Measurements from ENCODE around the gene FANCC. TPM values are rescaled to one million over a fixed set of nuclear protein-coding genes. Genes with fewer than 3 reads are reported as not detected.
A peak's percentile ranks its signal among the peaks of the same experiment; 100 is the strongest.

Gene FANCC
- total and polyA plus RNA-seq, 2 of the 13 experiments (the other 11 are each of a cell fraction or from before 2014, with no cell fraction given) = 7.4 to 8.6 TPM

GRCh38 chr9:95282332-95282731 lies 35.2 kb downstream of the FANCC start (continued):
- no peak for TF ChIP-seq SPEN (CRISPR knock-in tag; IDR thresholded peaks at IDR 0.05; ENCODE audit: low read depth)
- 0 out of 2 replicates have a peak, but pooled peaks have one; percentile 29 for TF ChIP-seq PAXIP1 (CRISPR knock-in tag; conservative IDR thresholded peaks at IDR 0.05)
- TF ChIP-seq ZBTB38 (CRISPR knock-in tag; IDR thresholded peaks at IDR 0.05) = no peak
- peak; percentile 40 for TF ChIP-seq HNF4A (CRISPR knock-in tag; IDR thresholded peaks at IDR 0.05)
- peak; percentile 68; the same call in 1 of the 2 replicates for TF ChIP-seq SIX1 (CRISPR knock-in tag; IDR thresholded peaks at IDR 0.05; ENCODE audit: borderline replicate concordance)
- TF ChIP-seq FOXA3 (CRISPR knock-in tag; IDR thresholded peaks at IDR 0.05) = peak; percentile 70
- TF ChIP-seq, protein P1, sequence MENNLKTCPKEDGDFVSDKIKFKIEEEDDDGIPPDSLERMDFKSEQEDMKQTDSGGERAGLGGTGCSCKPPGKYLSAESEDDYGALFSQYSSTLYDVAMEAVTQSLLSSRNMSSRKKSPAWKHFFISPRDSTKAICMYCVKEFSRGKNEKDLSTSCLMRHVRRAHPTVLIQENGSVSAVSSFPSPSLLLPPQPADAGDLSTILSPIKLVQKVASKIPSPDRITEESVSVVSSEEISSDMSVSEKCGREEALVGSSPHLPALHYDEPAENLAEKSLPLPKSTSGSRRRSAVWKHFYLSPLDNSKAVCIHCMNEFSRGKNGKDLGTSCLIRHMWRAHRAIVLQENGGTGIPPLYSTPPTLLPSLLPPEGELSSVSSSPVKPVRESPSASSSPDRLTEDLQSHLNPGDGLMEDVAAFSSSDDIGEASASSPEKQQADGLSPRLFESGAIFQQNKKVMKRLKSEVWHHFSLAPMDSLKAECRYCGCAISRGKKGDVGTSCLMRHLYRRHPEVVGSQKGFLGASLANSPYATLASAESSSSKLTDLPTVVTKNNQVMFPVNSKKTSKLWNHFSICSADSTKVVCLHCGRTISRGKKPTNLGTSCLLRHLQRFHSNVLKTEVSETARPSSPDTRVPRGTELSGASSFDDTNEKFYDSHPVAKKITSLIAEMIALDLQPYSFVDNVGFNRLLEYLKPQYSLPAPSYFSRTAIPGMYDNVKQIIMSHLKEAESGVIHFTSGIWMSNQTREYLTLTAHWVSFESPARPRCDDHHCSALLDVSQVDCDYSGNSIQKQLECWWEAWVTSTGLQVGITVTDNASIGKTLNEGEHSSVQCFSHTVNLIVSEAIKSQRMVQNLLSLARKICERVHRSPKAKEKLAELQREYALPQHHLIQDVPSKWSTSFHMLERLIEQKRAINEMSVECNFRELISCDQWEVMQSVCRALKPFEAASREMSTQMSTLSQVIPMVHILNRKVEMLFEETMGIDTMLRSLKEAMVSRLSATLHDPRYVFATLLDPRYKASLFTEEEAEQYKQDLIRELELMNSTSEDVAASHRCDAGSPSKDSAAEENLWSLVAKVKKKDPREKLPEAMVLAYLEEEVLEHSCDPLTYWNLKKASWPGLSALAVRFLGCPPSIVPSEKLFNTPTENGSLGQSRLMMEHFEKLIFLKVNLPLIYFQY (CRISPR knock-in tag; IDR thresholded peaks at IDR 0.05; ENCODE audit: borderline replicate concordance) = 0 out of 2 replicates have a peak, but pooled peaks have one; percentile 32
- TF ChIP-seq ARID5B (CRISPR knock-in tag; IDR thresholded peaks at IDR 0.05) = 0 out of 2 replicates have a peak, but pooled peaks have one; percentile 13
